HG03139 (cell line): ENCODE measurements around the gene SCAPER.
"Not testable (repeated sequence)": the region's sequence is repeated elsewhere in the genome, so short reads cannot be mapped to it uniquely, and the experiment has no call there.

ENCODE experiments used
- ATAC-seq: cut with Tn5 transposase; IDR thresholded peaks from one replicate; pipeline ENCODE4 v1.9.1; 2021; ENCODE audit not compliant: unreplicated experiment

Gene SCAPER

DNA sequence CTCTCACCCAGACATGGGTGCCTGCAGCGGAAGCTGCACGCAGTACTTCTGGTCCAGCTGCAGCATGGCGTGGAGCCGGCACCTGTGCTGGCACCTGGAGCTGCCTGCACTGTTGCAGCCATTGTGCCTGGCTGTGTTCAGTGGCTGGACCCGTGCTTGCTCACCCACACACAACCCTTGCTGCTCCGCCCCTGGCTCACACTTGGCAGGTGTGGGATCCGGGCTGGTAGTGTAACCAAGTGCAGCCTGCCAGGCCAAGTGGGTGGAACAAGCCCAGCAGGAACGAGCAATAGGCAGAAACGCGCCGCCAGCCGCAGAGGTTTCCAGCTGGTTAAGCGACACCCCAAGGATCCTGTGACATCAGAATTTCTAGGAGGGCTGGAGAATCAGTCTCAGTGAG, 11.2 kb upstream of the SCAPER start:
- no peak for ATAC-seq

DNA sequence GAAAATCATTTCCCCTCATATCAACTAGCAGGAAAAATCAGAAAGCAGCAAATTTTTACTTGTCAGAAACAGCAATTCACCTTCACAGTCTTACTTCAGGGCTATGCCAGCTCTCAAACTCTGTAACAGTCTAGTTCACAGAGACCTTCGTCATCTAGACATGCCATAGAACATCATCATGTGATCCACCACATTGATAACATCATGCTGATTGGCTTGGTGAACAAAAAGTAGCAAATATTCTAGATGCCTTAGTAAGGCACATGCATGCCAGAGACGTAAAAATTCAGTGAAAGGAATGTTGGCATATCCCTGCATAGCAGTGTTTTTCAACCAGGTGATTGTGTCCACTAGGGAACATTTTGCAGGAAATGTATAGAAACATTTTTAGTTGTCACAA, 8.6 kb upstream of the SCAPER start:
- no peak for ATAC-seq

DNA sequence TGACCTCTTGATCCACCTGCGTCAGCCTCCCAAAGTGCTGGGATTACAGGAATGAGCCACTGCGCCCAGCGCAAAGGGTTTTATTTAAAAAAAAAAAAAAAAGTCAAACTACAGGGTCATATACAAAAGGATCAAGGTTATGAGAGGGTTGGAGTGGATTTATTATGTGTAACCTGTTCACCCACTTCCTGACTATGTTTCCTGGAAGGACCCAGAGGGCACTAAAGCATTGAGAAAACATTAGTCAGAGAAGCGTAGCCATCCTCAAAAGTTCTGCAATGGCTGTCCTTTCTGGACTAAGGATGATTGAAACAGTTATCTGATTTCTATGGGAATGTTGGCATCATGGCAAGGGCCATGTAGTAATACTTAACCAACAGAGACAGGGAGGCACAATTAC, 7.3 kb upstream of the SCAPER start:
- ATAC-seq: no peak

DNA sequence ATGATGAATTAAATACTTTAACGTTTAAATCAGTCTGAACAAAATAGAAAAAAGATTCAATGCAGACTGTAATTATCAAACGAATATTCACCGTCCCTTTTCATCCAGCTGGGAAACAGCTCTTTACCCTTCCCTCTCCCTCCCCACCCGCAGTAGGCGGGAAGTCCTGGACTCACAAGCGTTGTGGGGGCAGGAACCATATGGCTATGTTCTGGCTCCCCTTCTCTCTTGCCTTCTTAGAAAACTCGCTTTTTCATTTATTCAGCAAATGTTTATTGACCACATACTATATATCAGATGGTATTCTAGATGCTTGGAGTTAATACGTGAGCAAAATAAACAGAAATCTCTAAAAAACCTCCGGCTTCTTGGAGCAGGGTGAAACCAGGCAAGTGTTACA, 715 bp upstream of the SCAPER start:
- no peak for ATAC-seq

DNA sequence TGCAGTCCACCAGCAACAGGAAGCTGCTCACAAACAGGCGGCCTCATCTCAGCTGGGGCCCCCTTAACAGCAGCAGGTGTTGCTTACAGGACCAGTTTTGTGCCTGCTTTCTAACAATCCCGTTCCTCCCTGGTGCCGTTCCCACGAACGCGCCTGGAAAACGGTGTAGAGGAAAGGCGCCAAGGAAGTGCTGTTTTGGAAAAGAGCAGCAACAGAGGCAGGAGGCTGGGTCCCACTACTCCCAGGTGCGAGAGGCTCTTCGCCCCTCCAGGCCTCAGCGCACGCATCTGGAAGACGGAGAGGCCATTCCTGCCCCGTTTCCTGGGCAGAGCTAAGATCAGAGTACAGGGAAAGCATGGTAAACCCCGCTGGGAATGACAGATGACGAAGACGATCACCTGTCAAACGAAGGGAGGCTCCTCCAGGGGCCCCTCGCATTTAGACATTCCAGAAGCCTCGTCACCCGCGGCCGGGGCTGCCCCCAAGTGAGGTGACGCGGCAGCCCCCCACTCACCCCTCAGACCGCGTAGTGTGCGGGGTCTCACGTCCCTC, 603 bp downstream of the SCAPER start:
- ATAC-seq: no peak

DNA sequence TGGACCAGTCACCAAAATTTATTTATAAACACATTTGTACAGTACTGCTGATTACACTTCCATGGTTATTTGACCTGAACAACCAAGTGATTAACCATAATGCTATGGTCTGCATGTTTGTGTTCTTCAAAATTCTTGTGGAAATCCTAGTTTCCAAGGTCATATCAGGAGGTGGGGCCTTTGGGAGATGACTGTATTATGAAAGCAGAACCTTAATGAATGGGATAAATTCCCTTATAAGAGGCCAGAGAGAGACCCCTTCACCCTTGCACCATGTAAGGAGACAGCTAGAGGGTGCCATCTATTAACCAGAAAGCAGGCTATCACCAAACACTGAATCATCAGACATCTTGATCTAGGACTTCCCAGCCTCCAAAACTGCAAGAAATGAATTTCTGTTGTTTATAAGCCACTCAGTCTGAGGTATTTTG, 1.9 kb downstream of the SCAPER start:
- ATAC-seq: no peak

DNA sequence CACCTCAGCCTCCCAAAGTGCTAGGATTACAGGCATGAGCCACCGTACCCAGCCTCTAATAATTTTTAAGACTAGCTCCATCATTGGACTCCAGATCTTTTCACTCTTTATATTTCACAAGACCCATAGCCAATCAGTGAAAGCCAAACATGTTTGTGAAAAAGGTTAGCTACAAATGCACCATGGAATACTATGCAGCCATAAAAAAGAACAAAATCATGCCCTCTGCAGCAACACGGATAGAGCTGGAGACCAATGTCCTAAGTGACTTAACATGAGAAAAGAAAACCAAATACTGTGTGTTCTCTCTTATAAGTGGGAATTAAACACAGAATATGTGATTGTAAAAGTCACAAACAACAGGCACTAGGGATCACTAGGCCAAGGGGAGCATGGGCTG, 3.2 kb downstream of the SCAPER start:
- no peak for ATAC-seq

DNA sequence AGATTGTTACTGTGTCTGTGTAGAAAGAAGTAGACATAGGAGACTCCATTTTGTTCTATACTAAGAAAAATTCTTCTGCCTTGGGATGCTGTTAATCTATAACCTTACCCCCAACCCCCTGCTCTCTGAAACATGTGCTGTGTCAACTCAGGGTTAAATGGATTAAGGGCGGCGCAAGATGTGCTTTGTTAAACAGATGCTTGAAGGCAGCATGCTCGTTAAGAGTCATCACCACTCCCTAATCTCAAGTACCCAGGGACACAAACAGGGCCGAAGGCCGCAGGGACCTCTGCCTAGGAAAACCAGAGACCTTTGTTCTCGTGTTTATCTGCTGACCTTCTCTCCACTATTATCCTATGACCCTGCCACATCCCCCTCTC, 5.2 kb downstream of the SCAPER start:
- ATAC-seq: not testable (repeated sequence)

DNA sequence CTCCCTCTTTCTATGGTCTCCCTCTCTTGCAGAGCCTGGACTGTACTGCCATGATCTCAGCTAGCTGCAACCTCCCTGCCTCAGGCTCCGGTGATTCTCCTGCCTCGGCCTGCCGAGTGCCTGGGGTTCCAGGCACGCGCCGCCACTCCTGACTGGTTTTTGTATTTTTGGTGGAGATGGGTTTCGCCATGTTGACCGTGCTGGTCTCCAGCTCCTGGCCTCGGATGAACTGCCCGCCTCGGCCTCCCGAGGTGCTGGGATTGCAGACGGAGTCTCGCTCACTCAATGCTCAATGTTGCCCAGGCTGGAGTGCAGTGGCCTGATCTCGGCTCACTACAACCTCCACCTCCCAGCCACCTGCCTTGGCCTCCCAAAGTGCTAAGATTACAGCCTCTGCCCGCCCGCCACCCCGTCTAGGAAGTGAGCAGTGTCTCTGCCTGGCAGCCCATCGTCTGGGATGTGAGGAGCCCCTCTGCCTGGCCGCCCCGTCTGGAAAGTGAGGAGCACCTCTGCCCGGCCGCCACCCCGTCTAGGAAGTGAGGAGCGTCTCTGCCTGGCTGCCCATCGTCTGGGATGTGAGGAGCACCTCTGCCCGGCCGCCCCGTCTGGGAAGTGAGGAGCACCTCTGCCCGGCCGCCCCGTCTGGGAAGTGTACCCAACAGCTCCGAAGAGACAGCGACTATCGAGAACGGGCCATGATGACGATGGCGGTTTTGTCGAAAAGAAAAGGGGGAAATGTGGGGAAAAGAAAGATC, 5.8 kb downstream of the SCAPER start:
- ATAC-seq: not testable (repeated sequence)

DNA sequence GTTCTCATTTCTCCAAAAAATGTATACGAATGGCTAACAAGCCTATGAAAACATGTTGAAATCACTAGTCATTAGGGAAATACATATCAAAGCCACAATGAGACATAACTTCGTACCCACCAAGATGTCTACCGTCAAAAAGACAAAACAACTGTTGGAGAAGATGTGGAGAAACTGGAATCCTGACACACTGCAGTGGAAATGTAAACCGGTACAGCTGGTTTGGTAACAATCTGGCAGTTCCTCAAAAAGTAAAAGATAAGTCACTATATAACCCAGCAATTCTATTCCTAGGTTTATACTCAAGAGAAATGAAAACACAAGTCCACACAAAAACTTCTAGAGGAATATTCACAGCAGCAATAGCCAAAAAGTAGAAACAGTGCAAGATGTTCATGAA, 7.0 kb downstream of the SCAPER start:
- no peak for ATAC-seq

DNA sequence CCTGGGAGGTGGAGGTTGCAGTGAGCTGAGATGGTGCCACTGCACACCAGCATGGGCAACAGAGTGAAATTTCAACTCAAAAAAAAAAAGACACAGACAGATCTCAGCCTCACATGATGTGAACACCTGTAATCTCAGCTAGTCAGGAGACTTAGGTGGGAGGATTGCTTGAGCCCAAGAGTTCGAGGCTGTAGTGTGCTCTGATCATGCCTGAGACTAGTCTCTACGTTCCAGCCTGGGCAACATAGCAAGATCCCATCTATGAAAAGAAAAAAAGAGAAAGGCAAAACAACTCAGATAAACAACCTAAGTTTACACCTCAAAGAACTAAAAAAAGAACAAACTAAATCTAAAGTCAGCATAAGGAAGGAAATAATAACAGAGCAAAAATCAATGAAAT, 11.0 kb downstream of the SCAPER start:
- ATAC-seq: no peak

DNA sequence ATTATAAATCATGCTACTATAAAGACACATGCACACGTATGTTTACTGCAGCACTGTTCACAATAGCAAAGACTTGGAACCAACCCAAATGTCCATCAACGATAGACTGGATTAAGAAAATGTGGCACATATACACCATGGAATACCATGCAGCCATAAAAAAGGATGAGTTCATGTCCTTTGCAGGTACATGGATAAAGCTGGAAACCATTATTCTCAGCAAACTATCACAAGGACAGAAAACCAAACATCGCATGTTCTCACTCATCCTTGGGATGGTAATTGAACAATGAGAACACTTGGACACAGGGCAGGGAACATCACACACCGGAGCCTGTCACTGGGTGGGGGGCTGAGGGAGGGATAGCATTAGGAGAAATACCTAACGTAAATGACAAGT, 12.3 kb downstream of the SCAPER start:
- not testable (repeated sequence) for ATAC-seq

DNA sequence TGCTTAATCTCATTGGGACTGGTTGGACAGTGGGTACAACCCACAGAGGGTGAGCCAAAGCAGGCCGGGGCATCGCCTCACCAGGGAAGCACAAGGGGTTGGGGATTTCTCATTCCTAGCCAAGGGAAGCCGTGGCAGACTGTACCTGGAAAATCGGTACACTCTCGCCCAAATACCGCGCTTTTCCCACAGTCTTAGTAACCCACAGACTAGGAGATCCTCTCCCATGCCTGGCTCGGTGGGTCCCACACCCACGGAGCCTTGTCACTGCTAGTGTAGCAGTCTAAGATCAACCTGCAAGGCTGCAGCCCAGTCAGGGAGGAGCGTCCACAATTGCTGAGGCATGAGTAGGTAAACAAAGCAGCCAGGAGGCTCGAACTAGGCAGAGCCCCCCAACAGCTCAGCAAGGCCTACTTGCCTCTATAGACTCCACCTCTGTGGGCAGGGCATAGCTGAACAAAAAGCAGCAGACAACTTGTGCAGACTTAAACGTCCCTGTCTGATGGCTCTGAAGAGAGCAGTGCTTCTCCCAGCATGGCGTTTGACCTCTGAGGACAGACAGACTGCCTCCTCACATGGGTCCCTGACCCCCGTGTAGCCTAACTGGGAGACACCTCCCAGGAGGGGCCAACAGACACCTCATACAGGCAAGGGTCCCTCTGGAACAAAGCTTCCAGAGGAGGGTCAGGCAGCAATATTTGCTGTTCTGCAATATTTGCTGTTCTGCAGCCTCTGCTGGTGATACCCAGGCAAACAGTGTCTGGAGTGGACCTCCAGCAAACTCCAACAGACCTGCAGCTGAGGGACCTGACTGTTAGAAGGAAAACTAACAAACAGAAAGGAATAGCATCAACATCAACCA, 17.6 kb downstream of the SCAPER start:
- ATAC-seq: not testable (repeated sequence)

DNA sequence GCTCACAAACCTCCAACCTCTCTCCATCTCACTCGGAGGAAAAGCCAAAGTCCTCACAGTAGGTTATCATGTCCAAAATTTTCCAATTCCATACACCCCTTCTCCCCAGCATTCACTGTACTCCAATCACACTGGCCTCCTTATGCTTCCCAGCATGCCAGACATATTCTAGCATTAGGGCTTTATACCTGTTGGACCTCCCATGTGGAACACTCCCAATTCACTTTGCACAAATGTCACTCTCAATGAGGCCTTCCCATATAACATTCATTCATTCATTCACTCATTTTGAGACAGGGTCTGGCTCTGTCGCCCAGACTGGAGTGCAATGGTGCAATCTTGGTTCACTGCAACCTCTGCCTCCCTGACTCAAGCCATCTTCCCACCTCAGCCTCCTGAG, 19.9 kb downstream of the SCAPER start:
- ATAC-seq: no peak

DNA sequence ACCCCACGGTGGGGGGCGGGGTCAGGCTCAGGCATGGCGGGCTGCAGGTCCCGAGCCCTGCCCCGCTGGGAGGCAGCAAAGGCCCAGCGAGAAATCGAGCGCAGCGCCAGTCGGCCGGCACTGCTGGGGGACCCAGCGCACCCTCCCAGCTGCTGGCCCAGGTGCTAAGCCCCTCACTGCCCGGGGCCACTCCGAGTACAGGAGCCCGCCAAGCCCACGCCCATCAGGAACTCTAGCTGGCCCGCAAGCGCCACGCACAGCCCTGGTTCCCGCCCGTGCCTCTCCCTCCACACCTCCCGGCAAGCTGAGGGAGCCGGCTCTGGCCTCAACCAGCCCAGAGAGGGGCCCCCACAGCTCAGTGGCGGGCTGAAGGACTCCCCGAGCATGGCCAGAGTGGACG, 29.2 kb downstream of the SCAPER start:
- ATAC-seq: no peak

DNA sequence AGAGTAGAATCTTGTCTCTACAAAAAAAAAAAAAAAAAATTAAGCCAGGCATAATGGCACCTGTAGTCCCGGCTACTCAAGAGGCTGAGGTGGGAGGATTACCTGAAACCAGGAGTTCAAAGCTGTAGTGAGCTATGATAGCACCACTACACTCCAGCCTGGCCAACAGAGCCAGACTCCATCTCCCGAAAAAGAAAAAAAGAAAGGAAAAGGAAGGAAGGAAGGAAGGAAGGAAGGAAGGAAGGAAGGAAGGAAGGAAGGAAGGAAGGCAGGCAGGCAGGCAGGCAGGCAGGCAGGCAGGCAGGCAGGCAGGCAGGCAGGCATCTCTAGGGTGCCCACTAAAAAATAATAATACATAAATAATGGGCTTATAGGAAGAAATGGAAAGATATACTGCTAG, 32.1 kb downstream of the SCAPER start:
- not testable (repeated sequence) for ATAC-seq

DNA sequence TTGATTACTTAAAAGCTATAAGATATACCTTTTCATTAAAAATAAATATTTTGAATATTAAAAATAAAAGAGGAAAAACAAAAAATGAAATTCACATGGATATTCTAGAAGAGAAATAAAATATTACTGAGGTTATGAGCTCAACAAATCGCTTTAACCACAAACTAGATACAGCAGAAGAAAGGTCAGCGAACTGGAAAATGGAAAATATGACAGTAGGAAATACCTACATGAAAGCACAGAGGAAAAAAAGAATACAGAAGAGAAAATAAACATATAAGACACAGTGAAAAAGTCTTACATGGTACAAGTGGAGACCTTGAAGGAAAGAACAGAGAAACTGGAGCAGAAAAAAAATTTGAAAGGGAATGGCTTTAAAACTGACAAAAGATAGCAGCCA, 33.2 kb downstream of the SCAPER start:
- no peak for ATAC-seq

DNA sequence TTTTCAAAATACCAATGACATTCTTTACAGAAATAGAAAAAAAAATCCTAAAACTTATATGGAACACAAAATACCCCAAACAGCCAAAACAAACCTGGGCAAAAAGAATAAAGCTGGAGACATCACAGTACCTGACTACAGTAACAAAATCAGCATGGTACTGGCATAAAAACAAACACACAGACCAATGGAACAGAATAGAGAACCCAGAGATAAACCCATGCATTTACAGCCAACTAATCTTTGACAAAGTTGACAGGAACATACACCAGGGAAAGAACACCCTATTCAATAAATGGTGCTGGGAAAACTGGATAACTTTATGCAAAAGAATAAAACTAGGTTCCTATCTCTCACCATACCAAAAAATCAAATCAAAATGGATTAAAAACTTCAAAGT, 36.4 kb downstream of the SCAPER start:
- ATAC-seq: no peak

DNA sequence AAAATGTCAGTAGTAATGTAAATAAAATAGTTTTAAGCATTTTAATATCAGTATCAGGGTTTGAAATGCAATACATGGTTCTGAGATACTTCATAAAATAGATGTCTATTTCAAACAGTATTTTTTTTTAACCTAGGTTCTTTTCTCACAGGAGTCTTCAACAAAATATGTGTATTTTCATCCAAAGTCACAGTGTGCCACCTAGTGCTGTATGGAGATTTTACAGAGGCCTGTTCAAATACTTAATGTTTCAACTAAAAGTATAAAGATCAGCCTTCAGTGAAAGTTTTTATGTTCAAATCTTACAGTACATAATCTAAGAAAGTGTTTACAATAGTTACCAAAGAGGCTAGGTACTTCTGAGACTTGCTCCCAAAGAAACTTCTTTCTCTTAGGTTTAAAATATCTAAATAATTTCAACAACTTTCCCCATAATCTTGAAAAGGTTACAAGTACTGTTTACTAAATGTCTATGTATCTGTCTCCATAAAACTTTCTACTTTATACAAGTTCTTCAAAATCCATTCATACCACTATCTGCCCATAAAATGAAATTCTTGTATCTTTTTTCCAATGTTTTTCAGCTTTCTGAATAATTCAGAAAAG, 38.3 kb downstream of the SCAPER start:
- ATAC-seq: no peak

DNA sequence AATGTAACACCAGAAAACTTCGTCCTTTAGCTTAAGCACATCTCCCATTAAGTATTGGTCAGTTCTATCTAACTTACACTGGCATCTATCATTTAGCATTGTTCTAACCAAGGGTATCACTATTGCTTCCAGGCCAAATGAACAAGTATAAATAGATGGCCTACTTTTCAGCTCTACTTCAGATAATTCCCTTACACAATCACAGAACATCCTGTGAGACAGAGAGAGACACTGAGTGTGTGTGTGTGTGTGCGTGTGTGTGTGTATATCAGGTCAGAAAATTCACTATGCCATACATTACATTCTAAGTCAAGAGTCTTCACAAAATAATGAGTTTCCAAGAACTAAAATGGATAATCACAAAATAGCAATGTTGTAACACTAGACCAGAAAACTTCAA, 39.1 kb downstream of the SCAPER start:
- ATAC-seq: no peak

DNA sequence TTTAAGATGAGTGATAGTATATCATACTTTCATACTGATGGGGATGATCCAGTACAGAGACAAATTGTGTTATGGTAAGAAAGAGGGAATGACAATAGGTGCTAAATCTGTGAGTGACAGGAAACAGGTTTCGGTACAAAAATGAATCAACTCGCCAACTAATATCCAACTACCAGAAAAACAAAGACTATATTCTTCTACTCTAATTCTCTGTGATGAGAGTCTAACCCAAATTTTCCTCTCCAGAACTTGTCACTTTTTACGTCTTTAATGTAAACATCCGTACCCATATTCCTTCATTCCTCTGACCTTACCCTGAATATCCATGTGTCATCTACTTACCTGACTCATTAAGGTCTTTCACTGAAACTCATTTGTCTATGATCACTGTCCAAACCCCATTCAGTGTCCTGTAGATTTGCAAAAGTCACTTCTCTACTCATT, 39.6 kb downstream of the SCAPER start:
- ATAC-seq: no peak

DNA sequence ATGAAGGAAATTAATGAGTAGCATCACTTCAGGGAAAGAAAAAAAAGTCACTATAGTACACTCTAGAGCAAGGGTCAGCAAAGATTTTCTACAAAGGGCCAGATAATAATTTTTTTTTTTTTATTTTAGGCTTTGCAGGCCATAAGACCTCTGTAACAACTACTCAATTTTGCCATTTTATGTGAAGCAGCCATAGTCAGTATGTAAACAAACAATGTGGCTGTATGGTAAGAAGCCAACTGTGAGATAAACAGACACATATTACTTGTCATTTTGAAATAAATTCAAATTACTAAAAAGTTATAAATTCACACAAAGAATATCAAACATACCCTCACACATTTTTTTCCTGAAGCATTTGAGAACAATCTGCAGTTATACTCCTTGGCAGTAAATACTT, 40.6 kb downstream of the SCAPER start:
- ATAC-seq: no peak
